Measurements from ENCODE around the gene CCDC106. TPM values are rescaled to one million over a fixed set of nuclear protein-coding genes. Genes with fewer than 3 reads are reported as not detected.

The CCDC106 gene
- total RNA-seq, 1 experiment from 2014 or later: 21.1 TPM

- TF ChIP-seq ZNF671 (CRISPR knock-in tag; IDR thresholded peaks at IDR 0.05) (no peak), AR (CRISPR knock-in tag; IDR thresholded peaks at IDR 0.05) (no peak), ELF4 (CRISPR knock-in tag; IDR thresholded peaks at IDR 0.05; ENCODE audit: low read depth) (no peak), ZNF263 (CRISPR knock-in tag; IDR thresholded peaks at IDR 0.05; ENCODE audit: low read depth) (no peak), ZNF232 (CRISPR knock-in tag; IDR thresholded peaks at IDR 0.05) (no peak), JAZF1 (CRISPR knock-in tag; IDR thresholded peaks at IDR 0.05) (no peak), NFYB (CRISPR knock-in tag; conservative IDR thresholded peaks at IDR 0.05; ENCODE audit: low read depth) (no peak)
- TF ChIP-seq, protein P1, sequence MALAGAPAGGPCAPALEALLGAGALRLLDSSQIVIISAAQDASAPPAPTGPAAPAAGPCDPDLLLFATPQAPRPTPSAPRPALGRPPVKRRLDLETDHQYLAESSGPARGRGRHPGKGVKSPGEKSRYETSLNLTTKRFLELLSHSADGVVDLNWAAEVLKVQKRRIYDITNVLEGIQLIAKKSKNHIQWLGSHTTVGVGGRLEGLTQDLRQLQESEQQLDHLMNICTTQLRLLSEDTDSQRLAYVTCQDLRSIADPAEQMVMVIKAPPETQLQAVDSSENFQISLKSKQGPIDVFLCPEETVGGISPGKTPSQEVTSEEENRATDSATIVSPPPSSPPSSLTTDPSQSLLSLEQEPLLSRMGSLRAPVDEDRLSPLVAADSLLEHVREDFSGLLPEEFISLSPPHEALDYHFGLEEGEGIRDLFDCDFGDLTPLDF (CRISPR knock-in tag; IDR thresholded peaks at IDR 0.05): no peak
- TF ChIP-seq, protein P2, sequence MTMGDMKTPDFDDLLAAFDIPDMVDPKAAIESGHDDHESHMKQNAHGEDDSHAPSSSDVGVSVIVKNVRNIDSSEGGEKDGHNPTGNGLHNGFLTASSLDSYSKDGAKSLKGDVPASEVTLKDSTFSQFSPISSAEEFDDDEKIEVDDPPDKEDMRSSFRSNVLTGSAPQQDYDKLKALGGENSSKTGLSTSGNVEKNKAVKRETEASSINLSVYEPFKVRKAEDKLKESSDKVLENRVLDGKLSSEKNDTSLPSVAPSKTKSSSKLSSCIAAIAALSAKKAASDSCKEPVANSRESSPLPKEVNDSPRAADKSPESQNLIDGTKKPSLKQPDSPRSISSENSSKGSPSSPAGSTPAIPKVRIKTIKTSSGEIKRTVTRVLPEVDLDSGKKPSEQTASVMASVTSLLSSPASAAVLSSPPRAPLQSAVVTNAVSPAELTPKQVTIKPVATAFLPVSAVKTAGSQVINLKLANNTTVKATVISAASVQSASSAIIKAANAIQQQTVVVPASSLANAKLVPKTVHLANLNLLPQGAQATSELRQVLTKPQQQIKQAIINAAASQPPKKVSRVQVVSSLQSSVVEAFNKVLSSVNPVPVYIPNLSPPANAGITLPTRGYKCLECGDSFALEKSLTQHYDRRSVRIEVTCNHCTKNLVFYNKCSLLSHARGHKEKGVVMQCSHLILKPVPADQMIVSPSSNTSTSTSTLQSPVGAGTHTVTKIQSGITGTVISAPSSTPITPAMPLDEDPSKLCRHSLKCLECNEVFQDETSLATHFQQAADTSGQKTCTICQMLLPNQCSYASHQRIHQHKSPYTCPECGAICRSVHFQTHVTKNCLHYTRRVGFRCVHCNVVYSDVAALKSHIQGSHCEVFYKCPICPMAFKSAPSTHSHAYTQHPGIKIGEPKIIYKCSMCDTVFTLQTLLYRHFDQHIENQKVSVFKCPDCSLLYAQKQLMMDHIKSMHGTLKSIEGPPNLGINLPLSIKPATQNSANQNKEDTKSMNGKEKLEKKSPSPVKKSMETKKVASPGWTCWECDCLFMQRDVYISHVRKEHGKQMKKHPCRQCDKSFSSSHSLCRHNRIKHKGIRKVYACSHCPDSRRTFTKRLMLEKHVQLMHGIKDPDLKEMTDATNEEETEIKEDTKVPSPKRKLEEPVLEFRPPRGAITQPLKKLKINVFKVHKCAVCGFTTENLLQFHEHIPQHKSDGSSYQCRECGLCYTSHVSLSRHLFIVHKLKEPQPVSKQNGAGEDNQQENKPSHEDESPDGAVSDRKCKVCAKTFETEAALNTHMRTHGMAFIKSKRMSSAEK (CRISPR knock-in tag; IDR thresholded peaks at IDR 0.05; ENCODE audit: borderline replicate concordance): no peak
- TF ChIP-seq, protein P3, sequence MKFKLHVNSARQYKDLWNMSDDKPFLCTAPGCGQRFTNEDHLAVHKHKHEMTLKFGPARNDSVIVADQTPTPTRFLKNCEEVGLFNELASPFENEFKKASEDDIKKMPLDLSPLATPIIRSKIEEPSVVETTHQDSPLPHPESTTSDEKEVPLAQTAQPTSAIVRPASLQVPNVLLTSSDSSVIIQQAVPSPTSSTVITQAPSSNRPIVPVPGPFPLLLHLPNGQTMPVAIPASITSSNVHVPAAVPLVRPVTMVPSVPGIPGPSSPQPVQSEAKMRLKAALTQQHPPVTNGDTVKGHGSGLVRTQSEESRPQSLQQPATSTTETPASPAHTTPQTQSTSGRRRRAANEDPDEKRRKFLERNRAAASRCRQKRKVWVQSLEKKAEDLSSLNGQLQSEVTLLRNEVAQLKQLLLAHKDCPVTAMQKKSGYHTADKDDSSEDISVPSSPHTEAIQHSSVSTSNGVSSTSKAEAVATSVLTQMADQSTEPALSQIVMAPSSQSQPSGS (CRISPR knock-in tag; IDR thresholded peaks at IDR 0.05; ENCODE audit: borderline replicate concordance, low read depth): no peak
Measured at GRCh38 chr19:55691561-55692481, 43.8 kb downstream of the CCDC106 start (continued).

- Mint-ChIP-seq H3K4me3 (no peak overlapping the region), H3K9me3 (no peaks in the 10 kb centered on the region), H3K27ac (no peak overlapping the region), H3K4me1 (no peaks in the 10 kb centered on the region), H3K27me3 (ENCODE audit: low read depth) (no peaks in the 10 kb centered on the region), H3K36me3 (peaks cover 18% of the 10 kb centered on the region; the same call in 1 of the 2 replicates)
- ATAC-seq: no peak
- ChIA-PET CTCF (interaction anchor here (1.6 kb wide), 1 partner anchor 11 kb away, joined by 6 read pairs; no protein-coding TSS in a partner anchor), POLR2A (no interaction called here)
- DNase-seq (ENCODE audit: low spot score): no peak
- no peak for TF ChIP-seq ZNF317 (CRISPR knock-in tag; IDR thresholded peaks at IDR 0.05; ENCODE audit: borderline replicate concordance, low read depth)
- TF ChIP-seq, protein P4, sequence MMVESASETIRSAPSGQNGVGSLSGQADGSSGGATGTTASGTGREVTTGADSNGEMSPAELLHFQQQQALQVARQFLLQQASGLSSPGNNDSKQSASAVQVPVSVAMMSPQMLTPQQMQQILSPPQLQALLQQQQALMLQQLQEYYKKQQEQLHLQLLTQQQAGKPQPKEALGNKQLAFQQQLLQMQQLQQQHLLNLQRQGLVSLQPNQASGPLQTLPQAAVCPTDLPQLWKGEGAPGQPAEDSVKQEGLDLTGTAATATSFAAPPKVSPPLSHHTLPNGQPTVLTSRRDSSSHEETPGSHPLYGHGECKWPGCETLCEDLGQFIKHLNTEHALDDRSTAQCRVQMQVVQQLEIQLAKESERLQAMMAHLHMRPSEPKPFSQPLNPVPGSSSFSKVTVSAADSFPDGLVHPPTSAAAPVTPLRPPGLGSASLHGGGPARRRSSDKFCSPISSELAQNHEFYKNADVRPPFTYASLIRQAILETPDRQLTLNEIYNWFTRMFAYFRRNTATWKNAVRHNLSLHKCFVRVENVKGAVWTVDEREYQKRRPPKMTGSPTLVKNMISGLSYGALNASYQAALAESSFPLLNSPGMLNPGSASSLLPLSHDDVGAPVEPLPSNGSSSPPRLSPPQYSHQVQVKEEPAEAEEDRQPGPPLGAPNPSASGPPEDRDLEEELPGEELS (CRISPR knock-in tag; IDR thresholded peaks at IDR 0.05): no peak
- TF ChIP-seq, protein P5, sequence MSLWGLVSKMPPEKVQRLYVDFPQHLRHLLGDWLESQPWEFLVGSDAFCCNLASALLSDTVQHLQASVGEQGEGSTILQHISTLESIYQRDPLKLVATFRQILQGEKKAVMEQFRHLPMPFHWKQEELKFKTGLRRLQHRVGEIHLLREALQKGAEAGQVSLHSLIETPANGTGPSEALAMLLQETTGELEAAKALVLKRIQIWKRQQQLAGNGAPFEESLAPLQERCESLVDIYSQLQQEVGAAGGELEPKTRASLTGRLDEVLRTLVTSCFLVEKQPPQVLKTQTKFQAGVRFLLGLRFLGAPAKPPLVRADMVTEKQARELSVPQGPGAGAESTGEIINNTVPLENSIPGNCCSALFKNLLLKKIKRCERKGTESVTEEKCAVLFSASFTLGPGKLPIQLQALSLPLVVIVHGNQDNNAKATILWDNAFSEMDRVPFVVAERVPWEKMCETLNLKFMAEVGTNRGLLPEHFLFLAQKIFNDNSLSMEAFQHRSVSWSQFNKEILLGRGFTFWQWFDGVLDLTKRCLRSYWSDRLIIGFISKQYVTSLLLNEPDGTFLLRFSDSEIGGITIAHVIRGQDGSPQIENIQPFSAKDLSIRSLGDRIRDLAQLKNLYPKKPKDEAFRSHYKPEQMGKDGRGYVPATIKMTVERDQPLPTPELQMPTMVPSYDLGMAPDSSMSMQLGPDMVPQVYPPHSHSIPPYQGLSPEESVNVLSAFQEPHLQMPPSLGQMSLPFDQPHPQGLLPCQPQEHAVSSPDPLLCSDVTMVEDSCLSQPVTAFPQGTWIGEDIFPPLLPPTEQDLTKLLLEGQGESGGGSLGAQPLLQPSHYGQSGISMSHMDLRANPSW (CRISPR knock-in tag; conservative IDR thresholded peaks at IDR 0.05; ENCODE audit: low read depth): no peak
- TF ChIP-seq, protein P1 (CRISPR knock-in tag; IDR thresholded peaks at IDR 0.05): no peak
- TF ChIP-seq ZBTB21 (CRISPR knock-in tag; IDR thresholded peaks at IDR 0.05; ENCODE audit: borderline replicate concordance): no peak
- TF ChIP-seq CBFB (CRISPR knock-in tag; IDR thresholded peaks at IDR 0.05; ENCODE audit: low read depth): no peak
- TF ChIP-seq, protein P6, sequence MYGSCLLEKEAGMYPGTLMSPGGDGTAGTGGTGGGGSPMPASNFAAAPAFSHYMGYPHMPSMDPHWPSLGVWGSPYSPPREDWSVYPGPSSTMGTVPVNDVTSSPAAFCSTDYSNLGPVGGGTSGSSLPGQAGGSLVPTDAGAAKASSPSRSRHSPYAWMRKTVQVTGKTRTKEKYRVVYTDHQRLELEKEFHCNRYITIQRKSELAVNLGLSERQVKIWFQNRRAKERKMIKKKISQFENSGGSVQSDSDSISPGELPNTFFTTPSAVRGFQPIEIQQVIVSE (CRISPR knock-in tag; IDR thresholded peaks at IDR 0.05; ENCODE audit: borderline replicate concordance): no peak
Measured at GRCh38 chr19:55692681-55693081, 44.7 kb downstream of the CCDC106 start.

Measured in WTC11 (cell line).